ENCODE data around the gene NFIB.

NFIB gene

GRCh38 chr9:14236591-14236990, 77.3 kb downstream of the NFIB start:
- Histone ChIP-seq H3K79me2 (ENCODE audit: low read length) (no peaks in the 10 kb centered on the region), H3K4me2 (ENCODE audit: low read depth, low read length) (no peak overlapping the region), H3K27me3 (replicated peaks; ENCODE audit: insufficient read depth, low read length) (no peaks in the 10 kb centered on the region), H3K9me3 (replicated peaks; ENCODE audit: insufficient read depth, low read length) (no peaks in the 10 kb centered on the region), H3K9me2 (replicated peaks; ENCODE audit: insufficient read depth, low read length) (no peaks in the 10 kb centered on the region), H4K20me1 (ENCODE audit: insufficient read depth, low read length) (no peaks in the 10 kb centered on the region), H3K4me1 (ENCODE audit: low read length) (no peaks in the 10 kb centered on the region), H3F3A (ENCODE audit: insufficient read depth, low read length) (no peaks in the 10 kb centered on the region), H3K27ac (ENCODE audit: low read length) (no peak overlapping the region), H3K9ac (ENCODE audit: low read length) (no peak overlapping the region), H3K4me3 (ENCODE audit: low read length) (no peak overlapping the region), H3K36me3 (replicated peaks; ENCODE audit: insufficient read depth, low read length) (no peaks in the 10 kb centered on the region), H2AFZ (ENCODE audit: low read length) (no peak overlapping the region)
- TF ChIP-seq EZH2phosphoT487 (IDR thresholded peaks at IDR 0.05; ENCODE audit: low read length) (no peak), EZH2 (optimal IDR thresholded peaks at IDR 0.05; ENCODE audit: low read depth, low read length) (no peak)
- TF ChIP-seq, protein P1, sequence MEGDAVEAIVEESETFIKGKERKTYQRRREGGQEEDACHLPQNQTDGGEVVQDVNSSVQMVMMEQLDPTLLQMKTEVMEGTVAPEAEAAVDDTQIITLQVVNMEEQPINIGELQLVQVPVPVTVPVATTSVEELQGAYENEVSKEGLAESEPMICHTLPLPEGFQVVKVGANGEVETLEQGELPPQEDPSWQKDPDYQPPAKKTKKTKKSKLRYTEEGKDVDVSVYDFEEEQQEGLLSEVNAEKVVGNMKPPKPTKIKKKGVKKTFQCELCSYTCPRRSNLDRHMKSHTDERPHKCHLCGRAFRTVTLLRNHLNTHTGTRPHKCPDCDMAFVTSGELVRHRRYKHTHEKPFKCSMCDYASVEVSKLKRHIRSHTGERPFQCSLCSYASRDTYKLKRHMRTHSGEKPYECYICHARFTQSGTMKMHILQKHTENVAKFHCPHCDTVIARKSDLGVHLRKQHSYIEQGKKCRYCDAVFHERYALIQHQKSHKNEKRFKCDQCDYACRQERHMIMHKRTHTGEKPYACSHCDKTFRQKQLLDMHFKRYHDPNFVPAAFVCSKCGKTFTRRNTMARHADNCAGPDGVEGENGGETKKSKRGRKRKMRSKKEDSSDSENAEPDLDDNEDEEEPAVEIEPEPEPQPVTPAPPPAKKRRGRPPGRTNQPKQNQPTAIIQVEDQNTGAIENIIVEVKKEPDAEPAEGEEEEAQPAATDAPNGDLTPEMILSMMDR (IDR thresholded peaks at IDR 0.05; ENCODE audit: low read length), result no peak
- DNase-seq, result no peak

GRCh38 chr9:14232111-14232510, 81.8 kb downstream of the NFIB start:
- no peak overlapping the region for H3K9ac ChIP-seq (ENCODE audit: low read length)
- H3K4me2 ChIP-seq (ENCODE audit: low read depth, low read length), result no peak overlapping the region
- H3K79me2 ChIP-seq (ENCODE audit: low read length), result no peaks in the 10 kb centered on the region
- no peaks in the 10 kb centered on the region for H4K20me1 ChIP-seq (ENCODE audit: insufficient read depth, low read length)
- no peaks in the 10 kb centered on the region for H3K27me3 ChIP-seq (replicated peaks; ENCODE audit: insufficient read depth, low read length)
- no peaks in the 10 kb centered on the region for H3K36me3 ChIP-seq (replicated peaks; ENCODE audit: insufficient read depth, low read length)
- H3K9me2 ChIP-seq (replicated peaks; ENCODE audit: insufficient read depth, low read length), result no peaks in the 10 kb centered on the region
- no peak overlapping the region for H3K27ac ChIP-seq (ENCODE audit: low read length)
- no peaks in the 10 kb centered on the region for H3K9me3 ChIP-seq (replicated peaks; ENCODE audit: insufficient read depth, low read length)
- TF ChIP-seq EZH2 (optimal IDR thresholded peaks at IDR 0.05; ENCODE audit: low read depth, low read length) (no peak), EZH2phosphoT487 (IDR thresholded peaks at IDR 0.05; ENCODE audit: low read length) (no peak)
- TF ChIP-seq, protein P1 (IDR thresholded peaks at IDR 0.05; ENCODE audit: low read length), result no peak
- H2AFZ ChIP-seq (ENCODE audit: low read length), result no peak overlapping the region
- no peaks in the 10 kb centered on the region for H3F3A ChIP-seq (ENCODE audit: insufficient read depth, low read length)
- DNase-seq, result no peak
- no peak overlapping the region for H3K4me3 ChIP-seq (ENCODE audit: low read length)
- H3K4me1 ChIP-seq (ENCODE audit: low read length), result no peaks in the 10 kb centered on the region

DNA sequence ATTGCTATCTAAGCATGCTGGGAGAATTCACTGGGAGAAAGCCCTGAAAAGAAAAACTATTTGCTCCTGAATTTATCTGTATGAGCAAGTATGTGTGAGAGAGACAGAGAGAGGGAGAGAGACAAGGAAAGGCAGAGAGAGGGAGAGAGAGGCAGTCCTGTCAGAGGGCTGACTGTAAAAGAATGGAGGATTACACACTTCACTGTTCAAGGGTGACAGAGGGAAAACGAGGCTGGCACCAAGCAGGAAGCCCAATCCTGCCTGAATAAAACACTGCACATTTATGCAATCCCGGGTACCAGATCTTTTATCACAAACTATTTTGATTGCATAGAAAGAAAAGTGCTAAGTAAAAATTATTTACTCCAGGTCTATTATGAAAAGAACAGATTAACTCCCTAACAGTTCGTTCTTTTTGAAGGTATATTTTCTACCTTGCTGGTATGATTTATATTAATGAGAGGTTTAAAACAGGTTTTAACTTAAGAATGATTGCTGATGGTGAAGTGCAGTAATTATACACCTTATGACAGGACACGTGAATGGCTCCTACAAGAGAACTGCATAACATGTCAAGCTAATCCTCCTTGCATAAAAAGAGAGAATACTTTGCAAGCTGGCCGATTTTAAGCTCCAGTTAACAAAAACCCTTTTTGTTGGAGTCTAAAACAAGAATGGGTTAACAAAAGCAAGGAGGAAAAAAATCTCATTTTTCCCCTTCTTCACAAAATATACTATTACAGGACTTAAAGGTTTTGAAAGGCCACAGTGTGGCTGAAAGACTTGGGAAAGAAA, 82.5 kb downstream of the NFIB start:
- Histone ChIP-seq H3K9me3 (replicated peaks; ENCODE audit: insufficient read depth, low read length) (no peaks in the 10 kb centered on the region), H3K4me1 (ENCODE audit: low read length) (no peaks in the 10 kb centered on the region), H4K20me1 (ENCODE audit: insufficient read depth, low read length) (no peaks in the 10 kb centered on the region), H3K79me2 (ENCODE audit: low read length) (no peaks in the 10 kb centered on the region), H3K27ac (ENCODE audit: low read length) (no peak overlapping the region), H3K36me3 (replicated peaks; ENCODE audit: insufficient read depth, low read length) (no peaks in the 10 kb centered on the region), H3K27me3 (replicated peaks; ENCODE audit: insufficient read depth, low read length) (no peaks in the 10 kb centered on the region), H3K9me2 (replicated peaks; ENCODE audit: insufficient read depth, low read length) (no peaks in the 10 kb centered on the region), H3F3A (ENCODE audit: insufficient read depth, low read length) (no peaks in the 10 kb centered on the region), H3K4me2 (ENCODE audit: low read depth, low read length) (no peak overlapping the region), H3K9ac (ENCODE audit: low read length) (no peak overlapping the region), H2AFZ (ENCODE audit: low read length) (no peak overlapping the region), H3K4me3 (ENCODE audit: low read length) (no peak overlapping the region)
- DNase-seq, result no peak
- TF ChIP-seq EZH2 (optimal IDR thresholded peaks at IDR 0.05; ENCODE audit: low read depth, low read length) (no peak), EZH2phosphoT487 (IDR thresholded peaks at IDR 0.05; ENCODE audit: low read length) (no peak)
- TF ChIP-seq, protein P1 (IDR thresholded peaks at IDR 0.05; ENCODE audit: low read length), result no peak
